CD4-positive, alpha-beta T cell (primary cell): ENCODE results near the gene SLAMF9. TPM values are rescaled to one million over a fixed set of nuclear protein-coding genes. Genes with fewer than 3 reads are reported as not detected.

Experiments used
- ATAC-seq: fragments of 200-7000 bp; cut with Tn5 transposase; one replicate; pipeline ENCODE4 v1.10.0; 2022; ENCODE audit warnings: mild to moderate bottlenecking; ENCODE audit not compliant: poor library complexity
- CTCF ChIA-PET: fragments of 350-600 bp; sonication (Branson Sonifier 250); formaldehyde crosslinking; loops from one replicate; lab custom pipeline; 2021; ENCODE audit warnings: antibody characterized with exemption, inconsistent platforms; lab: Charles Lee
- POLR2A ChIA-PET: fragments of 350-600 bp; sonication (Branson Sonifier 250); formaldehyde crosslinking; loops from one replicate; lab custom pipeline; 2021; ENCODE audit warnings: antibody characterized with exemption, inconsistent platforms; lab: Charles Lee
- DNase-seq, 14 experiments: peaks; one replicate each; pipeline ENCODE4 v3.0.0-alpha.2; 2013 to 2020; ENCODE audit warnings: mixed read lengths in 2 of 14
- H3K27ac ChIP-seq, 2 donors: one replicate each; pipeline versions ENCODE4 v1.5.1 to v1.7.0; 2013; ENCODE audit warnings: low read length in 2 of 2, low read depth in 1 of 2, mild to moderate bottlenecking in 1 of 2
- H3K27me3 ChIP-seq, 2 experiments: 1 replicate in 1 of 2; 2 replicates in 1 of 2; pipeline versions ENCODE4 v1.6.1 to v1.7.0; 2013; ENCODE audit warnings: low read length in 2 of 2, control low read depth in 1 of 2, mild to moderate bottlenecking in 1 of 2, moderate library complexity in 1 of 2; ENCODE audit not compliant: insufficient read depth in 2 of 2, control insufficient read depth in 1 of 2
- H3K36me3 ChIP-seq: one replicate; pipeline ENCODE4 v1.6.1; 2013; ENCODE audit warnings: low read length, control low read depth; ENCODE audit not compliant: insufficient read depth
- H3K4me1 ChIP-seq: one replicate; pipeline ENCODE4 v1.6.1; 2013; ENCODE audit warnings: low read length, control low read depth; ENCODE audit not compliant: insufficient read depth
- H3K4me3 ChIP-seq: one replicate; pipeline ENCODE4 v1.5.1; 2013; ENCODE audit warnings: mild to moderate bottlenecking, low read length, moderate library complexity
- H3K9me3 ChIP-seq, 2 experiments: 1 replicate in 1 of 2; 2 replicates in 1 of 2; pipeline versions ENCODE4 v1.6.1 to v1.7.0; 2013; ENCODE audit warnings: low read length in 2 of 2, mild to moderate bottlenecking in 2 of 2, control low read depth in 1 of 2, moderate library complexity in 1 of 2; ENCODE audit not compliant: control insufficient read depth in 1 of 2, insufficient read depth in 1 of 2
- H3K27ac Mint-ChIP-seq: one replicate; pipeline ENCODE4 v1.8.0; 2020; ENCODE audit warnings: mixed read lengths
- H3K27me3 Mint-ChIP-seq: one replicate; pipeline ENCODE4 v1.8.0; 2021; ENCODE audit warnings: mixed read lengths
- H3K36me3 Mint-ChIP-seq: one replicate; pipeline ENCODE4 v1.8.0; 2021; ENCODE audit warnings: low read depth, mixed read lengths
- H3K4me1 Mint-ChIP-seq: one replicate; pipeline ENCODE4 v1.8.0; 2021; ENCODE audit warnings: low read depth, mixed read lengths
- H3K4me3 Mint-ChIP-seq: one replicate; pipeline ENCODE4 v1.8.0; 2020; ENCODE audit warnings: mild to moderate bottlenecking, mixed read lengths
- H3K9me3 Mint-ChIP-seq: one replicate; pipeline ENCODE4 v1.8.0; 2020; ENCODE audit warnings: mixed read lengths
- CTCF ChIP-seq: fragments of 200-600 bp; IDR thresholded peaks from one replicate; pipeline ENCODE4 v1.8.0; 2022; ENCODE audit warnings: antibody characterized with exemption, mild to moderate bottlenecking
- intact Hi-C, 2 experiments: fragments of 100-400 bp; cut with DNase I in 1 of 2; cut with micrococcal nuclease in 1 of 2; formaldehyde crosslinking; loops; one replicate each; pipeline versions ENCODE4 v1.15.1 to v1.9.0; 2023 to 2025; cut with DNase I, micrococcal nuclease
- total RNA-seq, 174 experiments: library from RNA in 2 of 174; stranded (reverse) in 2 of 174; gene quantifications; one replicate each; pipeline ENCODE4 v1.2.3 and lab custom pipeline; 2021 to 2026

The SLAMF9 gene
- total RNA-seq, 2 experiments from 2014 or later = not detected

- no peak for TF ChIP-seq CTCF
- H3K36me3 ChIP-seq = no peaks in the 10 kb centered on the region
- no peak overlapping the region for H3K27ac ChIP-seq
- H3K9me3 ChIP-seq = no peaks in the 10 kb centered on the region
- H3K36me3 Mint-ChIP-seq = no peaks in the 10 kb centered on the region
- intact Hi-C loops = no loop called here
- no peak overlapping the region for H3K4me3 Mint-ChIP-seq
- no peak overlapping the region for H3K27ac Mint-ChIP-seq
- ChIA-PET CTCF (no interaction called here), POLR2A (no interaction called here)
- peaks cover 5% of the 10 kb centered on the region for H3K4me1 Mint-ChIP-seq
- no peaks in the 10 kb centered on the region for H3K27me3 ChIP-seq
- ATAC-seq (no peak), DNase-seq (no peak)
- H3K9me3 Mint-ChIP-seq = no peaks in the 10 kb centered on the region
- H3K4me3 ChIP-seq = no peak overlapping the region
- no peaks in the 10 kb centered on the region for H3K4me1 ChIP-seq
- peaks cover 39% of the 10 kb centered on the region for H3K27me3 Mint-ChIP-seq
These were observed 32.5 kb upstream of the SLAMF9 start for GRCh38 chr1:159986531-159986930.

- POLR2A ChIA-PET = no interaction called here
- Mint-ChIP-seq H3K36me3 (no peaks in the 10 kb centered on the region), H3K4me1 (peaks cover under 1% of the 10 kb centered on the region), H3K27ac (no peak overlapping the region), H3K9me3 (no peaks in the 10 kb centered on the region), H3K27me3 (peaks cover 39% of the 10 kb centered on the region), H3K4me3 (no peak overlapping the region)
- TF ChIP-seq CTCF = no peak
- Histone ChIP-seq H3K27ac (no peak overlapping the region), H3K27me3 (peaks cover 0 to 2% of the 10 kb centered on the region in 2 experiments), H3K4me1 (no peaks in the 10 kb centered on the region), H3K9me3 (no peaks in the 10 kb centered on the region), H3K4me3 (no peak overlapping the region), H3K36me3 (no peaks in the 10 kb centered on the region)
- ATAC-seq (no peak), DNase-seq (no peak)
- CTCF ChIA-PET = no interaction called here
- intact Hi-C loops = no loop called here
These were observed 32.1 kb upstream of the SLAMF9 start for GRCh38 chr1:159986093-159986492.

- TF ChIP-seq CTCF = no peak
- H3K4me1 ChIP-seq = no peaks in the 10 kb centered on the region
- Mint-ChIP-seq H3K27ac (no peak overlapping the region), H3K4me1 (no peaks in the 10 kb centered on the region), H3K36me3 (no peaks in the 10 kb centered on the region), H3K9me3 (no peaks in the 10 kb centered on the region), H3K27me3 (peaks cover 44% of the 10 kb centered on the region), H3K4me3 (no peak overlapping the region)
- peaks cover 0 to 2% of the 10 kb centered on the region in 2 experiments for H3K27me3 ChIP-seq
- intact Hi-C loops = no loop called here
- no peak overlapping the region for H3K27ac ChIP-seq
- ChIA-PET CTCF (no interaction called here), POLR2A (no interaction called here)
- no peaks in the 10 kb centered on the region for H3K9me3 ChIP-seq
- H3K4me3 ChIP-seq = no peak overlapping the region
- DNase-seq = no peak
- no peaks in the 10 kb centered on the region for H3K36me3 ChIP-seq
- ATAC-seq = no peak
These were observed 31.4 kb upstream of the SLAMF9 start for GRCh38 chr1:159985473-159985872.
